ENCODE results near the gene PALLD.

PALLD gene

DNA sequence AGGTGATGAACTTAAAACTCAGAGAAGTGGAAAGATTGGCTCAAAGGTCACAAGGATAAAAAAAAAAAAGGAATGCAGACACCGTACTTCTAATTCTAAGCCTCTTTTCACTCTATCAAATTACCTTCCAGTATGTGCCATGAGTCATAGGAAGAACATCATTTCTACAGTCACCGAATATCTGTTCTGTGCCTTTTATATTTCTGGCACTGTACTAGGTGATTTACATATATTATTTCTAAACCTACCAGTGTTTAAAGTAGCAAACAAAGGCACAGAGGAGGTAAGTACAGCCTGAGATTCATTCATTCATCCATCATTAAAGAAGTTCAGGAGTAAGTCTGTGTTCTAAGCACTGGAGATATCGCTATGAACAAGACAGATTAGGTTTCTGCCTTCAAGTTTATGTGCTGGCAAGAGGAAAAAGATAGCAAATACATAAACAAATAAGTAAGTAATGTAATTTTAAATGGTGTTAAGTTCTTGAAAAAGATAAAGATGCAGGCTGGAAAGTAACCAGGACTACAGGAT is 65.3 kb downstream of the PALLD start (continued):
- TF ChIP-seq, protein P1, sequence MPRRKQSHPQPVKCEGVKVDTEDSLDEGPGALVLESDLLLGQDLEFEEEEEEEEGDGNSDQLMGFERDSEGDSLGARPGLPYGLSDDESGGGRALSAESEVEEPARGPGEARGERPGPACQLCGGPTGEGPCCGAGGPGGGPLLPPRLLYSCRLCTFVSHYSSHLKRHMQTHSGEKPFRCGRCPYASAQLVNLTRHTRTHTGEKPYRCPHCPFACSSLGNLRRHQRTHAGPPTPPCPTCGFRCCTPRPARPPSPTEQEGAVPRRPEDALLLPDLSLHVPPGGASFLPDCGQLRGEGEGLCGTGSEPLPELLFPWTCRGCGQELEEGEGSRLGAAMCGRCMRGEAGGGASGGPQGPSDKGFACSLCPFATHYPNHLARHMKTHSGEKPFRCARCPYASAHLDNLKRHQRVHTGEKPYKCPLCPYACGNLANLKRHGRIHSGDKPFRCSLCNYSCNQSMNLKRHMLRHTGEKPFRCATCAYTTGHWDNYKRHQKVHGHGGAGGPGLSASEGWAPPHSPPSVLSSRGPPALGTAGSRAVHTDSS (tag by site-specific recombination; IDR thresholded peaks at IDR 0.05), result no peak

DNA sequence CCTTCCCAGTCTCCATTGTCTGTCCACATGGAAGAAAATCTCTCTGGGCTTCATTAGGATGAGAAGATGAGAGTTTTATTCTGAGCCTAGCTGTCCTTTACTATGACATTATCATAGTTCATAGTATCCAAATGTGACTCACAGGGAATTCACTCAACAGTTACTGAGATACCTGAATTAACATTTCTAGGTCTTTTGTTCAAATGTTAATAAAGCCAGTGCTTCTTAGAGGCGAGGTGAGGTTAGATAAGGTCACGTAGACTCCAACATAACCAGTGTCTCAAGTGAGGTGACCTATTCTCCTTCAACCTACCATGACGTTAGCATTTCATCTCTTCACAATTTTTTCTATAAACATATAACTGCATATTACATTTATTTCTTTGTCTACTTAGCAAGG is 67.2 kb downstream of the PALLD start:
- Histone ChIP-seq H3K4me1 (ENCODE audit: control insufficient read depth, insufficient read depth, low read length) (peaks cover 26% of the 10 kb centered on the region), H3K27ac (ENCODE audit: extremely low read depth, low read depth, low read length) (no peak overlapping the region), H3K36me3 (ENCODE audit: control insufficient read depth in 2 of 2, insufficient read depth in 1 of 2, low read length in 2 of 2) (no peaks in the 10 kb centered on the region), H3K9me3 (ENCODE audit: control insufficient read depth, insufficient read depth, low read depth, low read length) (no peaks in the 10 kb centered on the region), H3K4me3 (ENCODE audit: low read depth, low read length) (no peak overlapping the region)
- POLR2A ChIA-PET, result no interaction called here
- TF ChIP-seq, protein P2, sequence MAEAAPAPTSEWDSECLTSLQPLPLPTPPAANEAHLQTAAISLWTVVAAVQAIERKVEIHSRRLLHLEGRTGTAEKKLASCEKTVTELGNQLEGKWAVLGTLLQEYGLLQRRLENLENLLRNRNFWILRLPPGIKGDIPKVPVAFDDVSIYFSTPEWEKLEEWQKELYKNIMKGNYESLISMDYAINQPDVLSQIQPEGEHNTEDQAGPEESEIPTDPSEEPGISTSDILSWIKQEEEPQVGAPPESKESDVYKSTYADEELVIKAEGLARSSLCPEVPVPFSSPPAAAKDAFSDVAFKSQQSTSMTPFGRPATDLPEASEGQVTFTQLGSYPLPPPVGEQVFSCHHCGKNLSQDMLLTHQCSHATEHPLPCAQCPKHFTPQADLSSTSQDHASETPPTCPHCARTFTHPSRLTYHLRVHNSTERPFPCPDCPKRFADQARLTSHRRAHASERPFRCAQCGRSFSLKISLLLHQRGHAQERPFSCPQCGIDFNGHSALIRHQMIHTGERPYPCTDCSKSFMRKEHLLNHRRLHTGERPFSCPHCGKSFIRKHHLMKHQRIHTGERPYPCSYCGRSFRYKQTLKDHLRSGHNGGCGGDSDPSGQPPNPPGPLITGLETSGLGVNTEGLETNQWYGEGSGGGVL (tag by site-specific recombination; IDR thresholded peaks at IDR 0.05), result no peak
- TF ChIP-seq HOXA7 (CRISPR knock-in tag; IDR thresholded peaks at IDR 0.05; ENCODE audit: borderline replicate concordance), result no peak
- no peak for TF ChIP-seq ZNF350 (tag by site-specific recombination; IDR thresholded peaks at IDR 0.05)
- no peak for TF ChIP-seq ZNF571 (tag by site-specific recombination; IDR thresholded peaks at IDR 0.05)
- TF ChIP-seq ZNF155 (tag by site-specific recombination; IDR thresholded peaks at IDR 0.05), result no peak
- CTCF ChIA-PET, result no interaction called here

DNA sequence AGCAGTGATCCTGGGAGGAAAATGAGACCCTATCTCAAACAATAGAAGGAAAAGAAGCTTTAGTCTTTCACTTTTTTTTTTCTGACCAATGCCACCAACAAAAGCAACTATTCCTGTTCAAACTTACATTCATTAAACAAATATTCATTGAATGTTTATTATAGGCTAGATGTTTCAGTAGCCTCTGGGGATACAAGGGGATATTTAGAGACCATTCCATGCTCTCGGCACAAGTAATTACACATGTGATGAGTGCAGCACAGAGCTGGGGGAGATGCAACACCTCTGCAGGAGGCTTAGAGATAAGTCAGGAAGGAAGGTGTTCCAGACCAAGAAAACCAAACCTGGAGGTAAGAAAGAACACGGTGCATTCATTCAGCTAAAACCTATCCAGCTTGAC is 68.3 kb downstream of the PALLD start:
- ChIA-PET CTCF (interaction anchor here (0.6 to 1.3 kb wide), 2 partner anchors 21 to 22 kb away, joined by 3 read pairs; no protein-coding TSS in a partner anchor), POLR2A (no interaction called here)
- Histone ChIP-seq H3K4me1 (ENCODE audit: control insufficient read depth, insufficient read depth, low read length) (peaks cover 26% of the 10 kb centered on the region), H3K4me3 (ENCODE audit: low read depth, low read length) (no peak overlapping the region), H3K27ac (ENCODE audit: extremely low read depth, low read depth, low read length) (no peak overlapping the region), H3K36me3 (ENCODE audit: control insufficient read depth in 2 of 2, insufficient read depth in 1 of 2, low read length in 2 of 2) (no peaks in the 10 kb centered on the region), H3K9me3 (ENCODE audit: control insufficient read depth, insufficient read depth, low read depth, low read length) (no peaks in the 10 kb centered on the region)
- TF ChIP-seq GLIS1 (tag by site-specific recombination; IDR thresholded peaks at IDR 0.05), result peak; percentile 35; the same call in 1 of the 2 replicates
- no peak for TF ChIP-seq ZSCAN23 (tag by site-specific recombination; IDR thresholded peaks at IDR 0.05)

DNA sequence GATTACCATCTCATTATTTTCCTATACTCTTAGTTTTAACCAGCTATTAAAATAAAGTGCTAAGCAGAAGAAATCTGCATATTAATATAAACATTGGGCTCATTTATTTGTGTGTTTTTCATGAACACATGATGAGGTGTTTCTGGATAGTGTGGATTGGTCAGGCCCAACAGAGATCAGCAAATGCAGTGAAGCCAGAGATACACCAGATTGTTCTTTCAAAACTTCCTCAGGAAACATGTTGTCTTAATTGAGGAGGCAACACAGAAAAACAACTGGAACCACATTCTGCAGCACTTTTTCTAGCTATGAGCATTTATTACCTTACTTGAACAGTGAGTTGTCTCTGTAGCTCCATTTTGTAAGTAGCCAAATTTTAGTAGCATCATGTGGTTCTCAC is 69.9 kb downstream of the PALLD start:
- peaks cover 18% of the 10 kb centered on the region for H3K4me1 ChIP-seq (ENCODE audit: control insufficient read depth, insufficient read depth, low read length)
- H3K4me3 ChIP-seq (ENCODE audit: low read depth, low read length), result no peak overlapping the region
- H3K9me3 ChIP-seq (ENCODE audit: control insufficient read depth, insufficient read depth, low read depth, low read length), result no peaks in the 10 kb centered on the region
- CTCF ChIA-PET, result interaction anchor here (0.6 kb wide), 2 partner anchors 64 to 285 kb away, joined by 3 to 4 read pairs; no protein-coding TSS in a partner anchor
- POLR2A ChIA-PET, result no interaction called here
- no peak overlapping the region for H3K27ac ChIP-seq (ENCODE audit: extremely low read depth, low read depth, low read length)
- H3K36me3 ChIP-seq (ENCODE audit: control insufficient read depth in 2 of 2, insufficient read depth in 1 of 2, low read length in 2 of 2), result no peaks in the 10 kb centered on the region
- no peak for TF ChIP-seq SETDB1 (IDR thresholded peaks at IDR 0.05; ENCODE audit: insufficient read length, low read length)
- TF ChIP-seq SALL2 (tag by site-specific recombination; IDR thresholded peaks at IDR 0.05; ENCODE audit: borderline replicate concordance), result no peak
- no peak for TF ChIP-seq ZNF548 (tag by site-specific recombination; IDR thresholded peaks at IDR 0.05)
- TF ChIP-seq ZBTB20 (tag by site-specific recombination; IDR thresholded peaks at IDR 0.05), result no peak

DNA sequence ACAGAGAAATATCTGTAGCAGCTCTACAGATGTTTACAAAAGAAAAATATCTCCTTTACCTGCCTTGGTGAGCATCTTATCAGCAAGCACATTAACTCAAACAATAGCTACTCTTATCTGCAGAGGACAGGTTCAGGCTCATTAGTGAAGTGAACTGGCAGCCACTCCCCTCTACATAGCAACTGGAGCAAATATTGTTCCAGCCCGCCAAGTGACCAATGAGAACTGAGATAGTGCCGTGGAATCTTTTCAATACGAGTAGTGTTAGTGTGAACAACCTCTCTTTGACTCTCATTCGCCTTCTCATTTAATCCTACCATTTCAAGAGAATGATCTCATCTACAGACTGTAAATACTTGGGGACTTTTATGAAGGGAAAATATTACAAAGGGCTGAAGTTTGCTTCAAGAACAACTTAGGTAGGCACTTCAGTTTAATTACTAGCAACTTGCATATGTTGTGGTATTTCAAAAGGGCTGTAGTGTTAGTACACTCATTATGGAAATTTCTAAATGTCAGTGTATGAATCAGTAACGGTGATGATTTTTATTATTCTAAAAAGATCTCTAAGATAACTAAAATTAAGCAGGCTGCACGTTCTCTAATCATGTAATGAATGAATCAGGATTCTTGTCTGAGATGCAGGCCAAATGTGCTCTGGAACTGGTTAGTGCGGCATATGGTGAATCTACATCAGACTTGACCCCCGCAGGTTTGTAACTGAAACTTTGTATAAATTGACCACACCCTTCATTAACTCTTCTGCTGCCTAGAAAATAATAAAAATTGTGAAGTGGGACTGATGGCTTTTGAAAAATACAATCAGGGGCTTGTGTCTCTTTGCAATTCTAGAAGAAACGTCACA is 72.4 kb downstream of the PALLD start:
- H3K4me1 ChIP-seq (ENCODE audit: control insufficient read depth, insufficient read depth, low read length), result peaks cover 6% of the 10 kb centered on the region
- H3K9me3 ChIP-seq (ENCODE audit: control insufficient read depth, insufficient read depth, low read depth, low read length), result no peaks in the 10 kb centered on the region
- H3K27ac ChIP-seq (ENCODE audit: extremely low read depth, low read depth, low read length), result peak overlapping the region; percentile 78
- POLR2A ChIA-PET, result no interaction called here
- peak overlapping the region; percentile 3 for H3K4me3 ChIP-seq (ENCODE audit: low read depth, low read length)
- H3K36me3 ChIP-seq (ENCODE audit: control insufficient read depth in 2 of 2, insufficient read depth in 1 of 2, low read length in 2 of 2), result no peaks in the 10 kb centered on the region
- CTCF ChIA-PET, result no interaction called here
- TF ChIP-seq KLF1 (tag by site-specific recombination; IDR thresholded peaks at IDR 0.05) (peak; percentile 49; the same call in 1 of the 2 replicates), IKZF3 (tag by site-specific recombination; IDR thresholded peaks at IDR 0.05) (no peak), WT1 (tag by site-specific recombination; IDR thresholded peaks at IDR 0.05) (0 out of 2 replicates have a peak, but pooled peaks have one; percentile 38)
- TF ChIP-seq, protein P3, sequence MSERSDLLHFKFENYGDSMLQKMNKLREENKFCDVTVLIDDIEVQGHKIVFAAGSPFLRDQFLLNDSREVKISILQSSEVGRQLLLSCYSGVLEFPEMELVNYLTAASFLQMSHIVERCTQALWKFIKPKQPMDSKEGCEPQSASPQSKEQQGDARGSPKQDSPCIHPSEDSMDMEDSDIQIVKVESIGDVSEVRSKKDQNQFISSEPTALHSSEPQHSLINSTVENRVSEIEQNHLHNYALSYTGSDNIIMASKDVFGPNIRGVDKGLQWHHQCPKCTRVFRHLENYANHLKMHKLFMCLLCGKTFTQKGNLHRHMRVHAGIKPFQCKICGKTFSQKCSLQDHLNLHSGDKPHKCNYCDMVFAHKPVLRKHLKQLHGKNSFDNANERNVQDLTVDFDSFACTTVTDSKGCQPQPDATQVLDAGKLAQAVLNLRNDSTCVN (tag by site-specific recombination; optimal IDR thresholded peaks at IDR 0.05), result no peak
- TF ChIP-seq, protein P4, sequence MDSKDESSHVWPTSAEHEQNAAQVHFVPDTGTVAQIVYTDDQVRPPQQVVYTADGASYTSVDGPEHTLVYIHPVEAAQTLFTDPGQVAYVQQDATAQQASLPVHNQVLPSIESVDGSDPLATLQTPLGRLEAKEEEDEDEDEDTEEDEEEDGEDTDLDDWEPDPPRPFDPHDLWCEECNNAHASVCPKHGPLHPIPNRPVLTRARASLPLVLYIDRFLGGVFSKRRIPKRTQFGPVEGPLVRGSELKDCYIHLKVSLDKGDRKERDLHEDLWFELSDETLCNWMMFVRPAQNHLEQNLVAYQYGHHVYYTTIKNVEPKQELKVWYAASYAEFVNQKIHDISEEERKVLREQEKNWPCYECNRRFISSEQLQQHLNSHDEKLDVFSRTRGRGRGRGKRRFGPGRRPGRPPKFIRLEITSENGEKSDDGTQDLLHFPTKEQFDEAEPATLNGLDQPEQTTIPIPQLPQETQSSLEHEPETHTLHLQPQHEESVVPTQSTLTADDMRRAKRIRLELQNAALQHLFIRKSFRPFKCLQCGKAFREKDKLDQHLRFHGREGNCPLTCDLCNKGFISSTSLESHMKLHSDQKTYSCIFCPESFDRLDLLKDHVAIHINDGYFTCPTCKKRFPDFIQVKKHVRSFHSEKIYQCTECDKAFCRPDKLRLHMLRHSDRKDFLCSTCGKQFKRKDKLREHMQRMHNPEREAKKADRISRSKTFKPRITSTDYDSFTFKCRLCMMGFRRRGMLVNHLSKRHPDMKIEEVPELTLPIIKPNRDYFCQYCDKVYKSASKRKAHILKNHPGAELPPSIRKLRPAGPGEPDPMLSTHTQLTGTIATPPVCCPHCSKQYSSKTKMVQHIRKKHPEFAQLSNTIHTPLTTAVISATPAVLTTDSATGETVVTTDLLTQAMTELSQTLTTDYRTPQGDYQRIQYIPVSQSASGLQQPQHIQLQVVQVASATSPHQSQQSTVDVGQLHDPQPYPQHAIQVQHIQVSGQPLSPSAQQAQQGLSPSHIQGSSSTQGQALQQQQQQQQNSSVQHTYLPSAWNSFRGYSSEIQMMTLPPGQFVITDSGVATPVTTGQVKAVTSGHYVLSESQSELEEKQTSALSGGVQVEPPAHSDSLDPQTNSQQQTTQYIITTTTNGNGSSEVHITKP (tag by site-specific recombination; IDR thresholded peaks at IDR 0.05), result peak; percentile 44

Measured in HEK293 (cell line).